GM12801 (cell line): ENCODE data around the gene DNAJC1.

Experiments used
- TF ChIP-seq, protein P1 (sequence below): IDR thresholded peaks from one replicate; pipeline ENCODE4 v1.5.1; 2011; ENCODE audit warnings: control low read depth; ENCODE audit not compliant: insufficient read length; ENCODE audit errors: extremely low read depth

Gene DNAJC1

DNA sequence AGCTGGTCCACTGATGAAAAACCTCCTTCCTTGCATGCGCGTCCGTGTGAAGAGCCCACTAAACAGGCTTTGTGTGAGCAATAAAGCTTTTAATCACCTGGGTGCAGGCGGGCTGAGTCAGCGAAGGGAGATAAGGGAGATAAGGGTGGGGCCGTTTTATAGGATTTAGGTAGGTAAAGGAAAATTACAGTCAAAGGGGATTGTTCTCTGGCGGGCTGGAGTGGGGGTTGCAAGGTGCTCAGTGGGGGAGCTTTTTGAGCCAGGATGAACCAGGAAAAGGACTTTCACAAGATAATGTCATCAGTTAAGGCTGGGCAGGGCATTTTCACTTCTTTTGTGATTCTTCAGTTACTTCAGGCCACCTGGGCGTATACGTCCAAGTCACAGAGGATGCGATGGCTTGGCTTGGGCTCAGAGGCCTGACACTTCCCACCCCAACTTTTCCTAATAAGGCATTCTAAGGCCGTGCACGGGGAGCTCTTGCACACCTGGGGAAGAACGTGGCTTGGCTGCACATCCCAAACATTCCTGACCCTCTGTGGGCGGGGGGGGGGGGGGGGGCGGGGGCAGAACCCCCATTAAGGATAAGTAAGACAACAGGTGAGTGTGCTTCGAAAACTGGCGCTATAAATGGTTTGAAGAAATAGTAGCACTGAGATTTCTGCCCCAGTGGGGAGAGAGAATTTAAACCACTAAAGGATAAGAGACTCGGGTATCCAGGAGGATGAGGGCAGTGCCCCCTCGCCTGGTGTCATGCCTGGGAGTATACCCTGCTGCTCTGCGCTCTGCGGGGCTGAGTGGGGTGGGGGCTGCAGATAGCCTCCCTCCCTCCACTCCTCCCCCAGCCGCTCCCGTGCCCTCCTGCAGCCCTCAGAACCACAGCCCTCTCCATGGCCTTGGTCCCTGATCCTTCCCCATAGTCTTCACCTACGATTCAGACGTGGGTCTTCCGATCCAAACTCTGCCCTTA is 251.9 kb downstream of the DNAJC1 start:
- TF ChIP-seq, protein P1, sequence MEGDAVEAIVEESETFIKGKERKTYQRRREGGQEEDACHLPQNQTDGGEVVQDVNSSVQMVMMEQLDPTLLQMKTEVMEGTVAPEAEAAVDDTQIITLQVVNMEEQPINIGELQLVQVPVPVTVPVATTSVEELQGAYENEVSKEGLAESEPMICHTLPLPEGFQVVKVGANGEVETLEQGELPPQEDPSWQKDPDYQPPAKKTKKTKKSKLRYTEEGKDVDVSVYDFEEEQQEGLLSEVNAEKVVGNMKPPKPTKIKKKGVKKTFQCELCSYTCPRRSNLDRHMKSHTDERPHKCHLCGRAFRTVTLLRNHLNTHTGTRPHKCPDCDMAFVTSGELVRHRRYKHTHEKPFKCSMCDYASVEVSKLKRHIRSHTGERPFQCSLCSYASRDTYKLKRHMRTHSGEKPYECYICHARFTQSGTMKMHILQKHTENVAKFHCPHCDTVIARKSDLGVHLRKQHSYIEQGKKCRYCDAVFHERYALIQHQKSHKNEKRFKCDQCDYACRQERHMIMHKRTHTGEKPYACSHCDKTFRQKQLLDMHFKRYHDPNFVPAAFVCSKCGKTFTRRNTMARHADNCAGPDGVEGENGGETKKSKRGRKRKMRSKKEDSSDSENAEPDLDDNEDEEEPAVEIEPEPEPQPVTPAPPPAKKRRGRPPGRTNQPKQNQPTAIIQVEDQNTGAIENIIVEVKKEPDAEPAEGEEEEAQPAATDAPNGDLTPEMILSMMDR, result no peak

- TF ChIP-seq, protein P1, result no peak
These were observed 253.1 kb downstream of the DNAJC1 start for GRCh38 chr10:21750424-21750823.

- TF ChIP-seq, protein P1, result no peak
These were observed 253.7 kb downstream of the DNAJC1 start for GRCh38 chr10:21749788-21750187.

DNA sequence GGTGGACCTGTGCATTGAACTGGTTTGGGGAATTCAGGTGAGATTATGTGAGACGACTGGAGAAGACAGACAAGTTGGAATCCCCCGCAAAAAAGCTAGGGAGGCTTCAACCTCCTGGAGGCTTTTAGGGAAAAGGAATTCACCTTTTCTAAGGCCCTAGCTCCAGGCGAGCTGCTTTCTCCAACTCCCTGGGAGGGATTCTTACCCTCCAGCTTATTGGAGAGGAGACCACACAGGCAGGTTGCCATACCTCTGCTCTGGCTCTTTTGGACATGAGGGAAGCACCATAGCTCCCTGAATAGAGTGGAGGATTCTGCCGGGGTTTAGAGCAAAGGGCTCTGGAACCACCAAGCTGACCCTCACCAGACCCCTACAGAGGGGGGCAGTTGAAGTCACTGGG is 255.7 kb downstream of the DNAJC1 start:
- TF ChIP-seq, protein P1, result no peak

- TF ChIP-seq, protein P1, result no peak
These were observed 257.4 kb downstream of the DNAJC1 start for GRCh38 chr10:21746118-21746517.

DNA sequence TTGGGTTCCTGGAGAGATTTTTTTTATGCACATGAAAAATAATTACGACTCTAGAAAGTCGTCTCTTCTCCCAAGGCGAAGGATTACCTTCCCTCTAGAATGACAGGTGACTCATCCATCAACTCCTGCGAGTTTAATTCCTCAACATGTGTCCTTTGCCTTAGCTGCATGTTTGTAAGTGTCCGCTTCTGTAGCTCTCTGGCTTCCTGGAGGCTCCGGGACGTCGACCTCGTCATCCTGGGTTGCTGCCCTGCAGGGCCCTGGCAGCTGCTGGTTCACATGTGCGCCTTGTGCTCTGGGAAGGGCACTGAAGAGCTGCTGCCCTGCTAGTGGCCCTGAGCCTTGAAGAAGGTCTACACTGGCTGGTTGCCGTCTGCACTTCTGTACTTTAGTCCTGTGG is 259.3 kb downstream of the DNAJC1 start:
- TF ChIP-seq, protein P1, result no peak

- TF ChIP-seq, protein P1, result no peak
These were observed 260.7 kb downstream of the DNAJC1 start for GRCh38 chr10:21742740-21743412.
